OCI-LY7 (cell line): ENCODE results near the gene GAS2L2.

Experiments
- EZH2phosphoT487 ChIP-seq: fragments of 200-600 bp; sonication (generic); IDR thresholded peaks from 2 replicates; pipeline ENCODE4 v1.6.1; 2018; ENCODE audit warnings: low read depth, borderline replicate concordance, mild to moderate bottlenecking, mixed run types, antibody characterized with exemption, low read length, moderate library complexity, mixed read lengths
- TF ChIP-seq, protein P1 (sequence below): fragments of 200-600 bp; sonication (generic); conservative IDR thresholded peaks from 2 replicates; pipeline ENCODE4 v1.5.1; 2014; ENCODE audit warnings: mild to moderate bottlenecking, antibody characterized with exemption, low read length, moderate library complexity, mixed read lengths

DNA sequence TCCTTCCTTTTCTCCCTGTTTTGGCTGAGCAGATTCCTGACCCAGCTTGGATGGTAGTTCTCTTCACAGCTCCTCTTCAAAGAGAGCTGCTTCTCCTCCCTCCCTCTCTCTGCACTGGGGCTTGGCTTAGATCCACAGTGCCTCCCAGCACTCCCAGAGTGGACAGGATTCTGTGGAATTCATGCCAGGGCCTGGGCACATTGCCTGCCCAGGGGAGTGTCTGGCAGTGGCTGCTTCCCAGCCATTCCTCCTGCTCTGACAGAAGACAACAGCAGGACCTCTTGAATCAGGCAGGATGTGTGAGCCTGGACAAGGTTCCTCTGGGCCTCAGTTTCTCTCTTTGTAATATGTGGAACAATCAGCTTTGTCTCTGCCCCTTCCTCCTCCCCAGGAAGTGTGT lies 46.9 kb upstream of the GAS2L2 start:
- TF ChIP-seq, protein P1, sequence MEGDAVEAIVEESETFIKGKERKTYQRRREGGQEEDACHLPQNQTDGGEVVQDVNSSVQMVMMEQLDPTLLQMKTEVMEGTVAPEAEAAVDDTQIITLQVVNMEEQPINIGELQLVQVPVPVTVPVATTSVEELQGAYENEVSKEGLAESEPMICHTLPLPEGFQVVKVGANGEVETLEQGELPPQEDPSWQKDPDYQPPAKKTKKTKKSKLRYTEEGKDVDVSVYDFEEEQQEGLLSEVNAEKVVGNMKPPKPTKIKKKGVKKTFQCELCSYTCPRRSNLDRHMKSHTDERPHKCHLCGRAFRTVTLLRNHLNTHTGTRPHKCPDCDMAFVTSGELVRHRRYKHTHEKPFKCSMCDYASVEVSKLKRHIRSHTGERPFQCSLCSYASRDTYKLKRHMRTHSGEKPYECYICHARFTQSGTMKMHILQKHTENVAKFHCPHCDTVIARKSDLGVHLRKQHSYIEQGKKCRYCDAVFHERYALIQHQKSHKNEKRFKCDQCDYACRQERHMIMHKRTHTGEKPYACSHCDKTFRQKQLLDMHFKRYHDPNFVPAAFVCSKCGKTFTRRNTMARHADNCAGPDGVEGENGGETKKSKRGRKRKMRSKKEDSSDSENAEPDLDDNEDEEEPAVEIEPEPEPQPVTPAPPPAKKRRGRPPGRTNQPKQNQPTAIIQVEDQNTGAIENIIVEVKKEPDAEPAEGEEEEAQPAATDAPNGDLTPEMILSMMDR: no peak
- TF ChIP-seq EZH2phosphoT487: no peak
